ENCODE results near the gene TSR1.

TSR1 gene

GRCh38 chr17:2368359-2368758 is 32.1 kb upstream of the TSR1 start:
- no peak for DNase-seq

DNA sequence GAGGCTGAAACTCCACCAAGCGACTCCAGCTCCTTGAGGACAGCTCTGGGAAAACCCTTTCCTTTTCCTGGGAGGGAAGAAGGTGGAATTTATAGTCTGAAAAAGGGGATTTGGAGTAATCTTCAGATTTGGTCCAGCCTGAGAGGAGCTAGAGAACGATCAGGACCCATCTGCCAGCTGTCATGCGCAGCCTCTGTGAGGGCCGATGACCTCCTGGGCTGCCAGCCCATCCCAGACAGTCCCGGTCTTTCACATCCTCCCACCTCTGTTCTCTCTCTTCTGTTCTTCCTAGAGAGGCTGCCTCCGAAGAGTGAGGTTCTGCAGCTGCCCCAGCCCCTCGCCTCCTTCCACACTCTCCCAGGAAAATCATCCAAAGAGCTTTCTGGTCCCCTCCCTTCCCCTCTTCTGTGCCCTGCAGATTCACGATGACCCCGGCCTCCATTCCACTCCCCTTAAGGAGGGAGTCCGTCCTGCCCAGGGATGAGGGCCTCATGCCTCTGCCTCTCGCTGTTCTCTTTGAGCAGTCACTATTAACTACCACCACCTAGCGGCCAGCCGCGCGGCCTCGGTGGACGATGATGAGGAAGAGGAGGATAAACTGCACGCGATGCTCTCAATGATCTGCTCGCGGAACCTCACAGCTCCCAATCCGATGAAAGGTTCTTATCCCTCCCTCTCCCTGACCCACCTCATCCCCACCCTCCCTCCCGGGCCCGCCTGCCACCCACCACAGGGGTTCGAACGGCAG is 30.7 kb upstream of the TSR1 start:
- DNase-seq, result no peak

DNA sequence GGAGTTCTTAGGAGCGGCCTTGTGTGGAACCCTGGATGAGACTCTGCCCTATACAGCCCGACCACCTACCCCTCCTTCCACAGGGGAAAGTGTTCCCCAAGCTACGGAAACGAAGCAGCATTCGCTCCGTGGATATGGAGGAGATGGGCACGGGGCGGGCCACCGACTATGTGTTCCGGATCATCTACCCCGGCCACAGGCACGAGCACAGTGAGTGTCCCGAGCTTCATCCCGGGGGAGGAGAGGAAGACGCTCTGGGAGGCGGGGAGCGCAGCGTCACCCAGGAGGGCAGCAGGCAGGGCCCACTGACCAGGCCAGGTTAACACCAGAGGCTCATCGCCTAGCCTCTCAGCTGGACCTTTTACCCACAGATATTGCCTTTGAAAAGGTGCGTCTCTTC is 28.9 kb upstream of the TSR1 start:
- DNase-seq, result no peak

DNA sequence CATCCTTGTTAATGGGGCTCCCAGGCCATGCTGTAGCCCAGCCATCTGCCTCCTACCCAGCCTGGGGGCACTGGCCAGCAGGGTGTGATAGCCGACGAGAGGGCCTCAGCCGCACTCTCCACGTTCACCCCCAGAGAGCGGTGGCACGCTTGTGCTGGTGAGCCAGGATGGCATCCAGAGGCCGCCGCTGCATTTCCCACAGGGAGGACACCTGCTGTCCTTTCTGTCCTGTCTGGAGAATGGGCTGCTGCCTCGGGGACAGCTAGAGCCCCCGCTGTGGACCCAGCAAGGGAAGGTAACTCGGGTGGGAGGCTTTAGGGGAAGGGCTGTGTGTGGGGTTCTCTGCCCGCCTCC is 28.5 kb upstream of the TSR1 start:
- no peak for DNase-seq

GRCh38 chr17:2363851-2364762 is 27.9 kb upstream of the TSR1 start:
- no peak for DNase-seq

GRCh38 chr17:2363318-2363717 is 27.1 kb upstream of the TSR1 start:
- DNase-seq, result no peak

- no peak for DNase-seq
Observed at GRCh38 chr17:2362881-2363280, 26.6 kb upstream of the TSR1 start.

GRCh38 chr17:2362416-2362815 is 26.2 kb upstream of the TSR1 start:
- DNase-seq, result no peak

DNA sequence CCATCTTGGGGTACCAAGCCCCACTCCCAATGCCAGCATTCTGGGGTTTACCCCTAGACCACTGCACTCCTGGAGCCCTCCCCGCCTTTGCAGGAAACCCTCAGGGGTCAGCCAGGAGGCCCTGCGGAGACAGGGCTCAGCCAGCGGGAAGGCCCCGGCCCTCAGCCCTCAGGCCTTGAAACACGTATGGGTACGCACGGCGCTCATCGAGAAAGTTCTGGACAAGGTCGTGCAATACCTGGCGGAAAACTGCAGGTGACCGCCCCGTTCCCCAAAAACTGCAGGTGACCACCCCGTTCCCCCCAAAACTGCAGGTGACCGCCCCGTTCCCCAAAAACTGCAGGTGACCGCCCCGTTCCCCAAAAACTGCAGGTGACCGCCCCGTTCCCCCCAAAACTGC is 25.8 kb upstream of the TSR1 start:
- DNase-seq, result no peak

DNA sequence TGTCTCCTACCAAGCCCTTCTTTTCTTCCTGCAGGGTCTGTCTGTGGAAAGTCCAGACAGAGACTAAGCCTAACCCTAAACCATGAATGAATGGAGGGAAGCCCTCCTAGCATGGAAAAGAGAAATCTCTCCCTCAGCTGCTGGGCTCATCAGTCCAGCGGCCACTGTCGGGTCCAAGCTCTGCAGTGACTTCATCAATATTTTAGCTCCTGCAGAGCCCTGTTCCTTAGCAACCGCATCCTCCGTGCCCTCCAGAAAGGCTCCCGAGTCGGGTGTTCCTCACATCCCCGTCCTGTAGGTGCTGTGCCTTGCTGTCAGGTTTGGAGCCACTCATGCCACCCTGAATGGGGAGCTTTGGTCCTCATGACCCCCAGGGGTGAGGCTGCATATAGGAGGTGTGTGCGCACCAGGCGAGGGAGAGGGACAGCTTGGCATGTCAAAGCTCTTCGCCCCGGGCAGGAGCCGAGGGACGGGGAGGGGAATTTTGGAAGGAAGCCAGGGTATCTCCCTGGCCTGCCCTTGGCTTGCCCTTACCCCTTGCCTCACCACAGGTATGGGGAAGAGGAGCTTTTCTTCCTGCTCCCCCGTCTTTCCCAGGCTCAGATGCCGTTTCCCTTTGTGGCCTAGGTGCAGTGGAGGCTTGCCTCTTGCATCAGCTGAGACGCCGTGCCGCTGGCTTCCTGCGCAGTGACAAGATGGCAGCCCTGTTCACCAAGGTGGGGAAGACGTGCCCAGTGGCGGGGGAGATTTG is 24.9 kb upstream of the TSR1 start:
- DNase-seq, result no peak

GRCh38 chr17:2357931-2358434 is 21.7 kb upstream of the TSR1 start:
- no peak for DNase-seq

DNA sequence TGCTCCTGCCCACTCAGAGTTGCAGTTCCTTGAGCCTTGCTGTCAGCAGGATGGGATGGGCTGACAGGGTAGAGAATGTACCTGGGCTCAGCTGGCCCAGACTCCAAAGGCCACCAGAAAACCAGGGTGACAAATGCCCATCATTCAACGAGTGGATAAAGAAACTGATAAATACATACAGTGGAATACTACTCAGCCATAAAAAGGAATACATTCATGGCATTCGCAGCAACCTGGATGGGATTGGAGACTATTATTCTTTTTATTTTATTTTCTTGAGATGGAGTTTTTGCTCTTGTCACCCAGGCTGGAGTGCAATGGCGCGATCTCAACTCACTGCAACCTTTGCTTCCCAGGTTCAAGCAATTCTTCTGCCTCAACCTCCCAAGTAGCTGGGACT is 21.0 kb upstream of the TSR1 start:
- DNase-seq, result no peak

- no peak for DNase-seq
Observed at GRCh38 chr17:2354311-2354710, 18.1 kb upstream of the TSR1 start.

DNA sequence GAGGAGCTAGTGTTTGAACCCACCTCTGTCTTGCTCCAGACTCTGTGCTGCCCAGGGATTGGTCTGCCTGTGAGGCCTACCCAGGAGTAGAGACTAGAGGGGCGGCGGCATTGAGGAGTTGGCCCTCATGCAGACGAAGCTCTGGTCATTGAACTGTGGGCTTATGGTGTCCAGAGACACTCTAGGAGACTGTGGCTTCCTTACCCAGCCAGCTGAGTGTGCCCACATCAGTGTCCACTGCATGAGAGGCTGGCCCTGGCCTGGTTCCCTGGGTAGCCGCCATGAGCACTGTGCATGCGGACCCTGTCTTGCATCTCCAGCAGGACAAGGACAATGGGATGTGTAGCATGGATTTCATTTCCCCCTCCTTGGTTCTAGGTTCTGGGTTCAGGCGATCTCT is 15.0 kb upstream of the TSR1 start:
- DNase-seq, result no peak

- DNase-seq, result peak; percentile 26
Observed at GRCh38 chr17:2347805-2348685, 11.8 kb upstream of the TSR1 start.

DNA sequence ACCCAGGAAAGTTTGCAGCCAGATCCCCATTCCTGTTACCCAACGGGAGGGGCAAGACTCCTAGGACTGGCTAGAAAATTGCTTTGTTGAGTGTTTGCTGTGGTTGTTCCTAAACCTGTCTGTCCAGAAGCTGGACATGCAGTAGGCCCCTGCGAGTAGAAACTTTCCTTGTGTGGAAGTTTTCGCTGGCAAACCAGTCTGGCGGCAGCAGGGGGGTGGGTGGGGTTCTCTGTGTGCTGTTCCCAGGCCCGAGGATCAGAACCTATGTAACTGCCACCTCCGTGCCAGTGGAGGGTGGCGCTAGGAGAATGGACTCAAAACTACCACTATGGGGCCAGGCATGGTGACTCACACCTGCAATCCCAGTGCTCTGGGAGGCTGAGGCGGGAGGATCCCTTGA is 10.2 kb upstream of the TSR1 start:
- no peak for DNase-seq

DNA sequence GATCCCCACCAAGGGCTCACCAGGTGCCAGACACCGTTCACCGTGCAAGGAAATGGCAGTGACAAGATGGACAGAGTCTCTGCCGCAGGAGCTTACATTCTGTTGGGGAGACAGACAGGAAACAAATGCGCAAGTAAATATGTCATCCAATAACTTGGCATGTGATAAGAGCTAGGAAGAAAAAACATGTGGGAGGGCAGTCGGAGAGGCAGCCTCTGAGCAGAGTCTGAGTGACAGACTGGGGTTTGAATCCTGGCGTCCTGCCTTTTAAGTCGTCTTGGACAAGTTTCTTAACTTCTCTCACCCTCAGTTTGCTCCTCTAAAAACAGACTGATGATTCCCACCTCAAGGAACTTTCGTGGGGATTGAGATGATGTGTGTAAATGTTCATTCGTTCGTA is 8.3 kb upstream of the TSR1 start:
- no peak for DNase-seq

GRCh38 chr17:2343421-2343820 is 7.2 kb upstream of the TSR1 start:
- DNase-seq, result no peak

DNA sequence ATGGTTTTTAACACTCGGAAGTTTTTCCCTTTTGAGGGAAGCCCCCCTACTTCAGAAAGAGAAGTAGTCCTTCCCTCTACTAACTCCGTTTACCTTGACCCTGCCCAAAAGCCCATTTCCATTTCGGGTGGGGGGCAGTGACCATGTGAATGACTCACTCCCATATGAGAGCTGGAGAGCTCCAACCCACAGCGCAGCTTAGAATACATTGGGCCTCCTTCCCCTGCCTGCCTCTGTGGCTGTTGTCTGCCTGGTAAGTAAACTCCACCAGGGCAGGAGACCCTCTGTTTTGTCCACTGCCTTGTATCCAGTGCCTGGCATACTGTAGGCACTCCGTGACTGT is 2.0 kb upstream of the TSR1 start:
- DNase-seq, result no peak

DNA sequence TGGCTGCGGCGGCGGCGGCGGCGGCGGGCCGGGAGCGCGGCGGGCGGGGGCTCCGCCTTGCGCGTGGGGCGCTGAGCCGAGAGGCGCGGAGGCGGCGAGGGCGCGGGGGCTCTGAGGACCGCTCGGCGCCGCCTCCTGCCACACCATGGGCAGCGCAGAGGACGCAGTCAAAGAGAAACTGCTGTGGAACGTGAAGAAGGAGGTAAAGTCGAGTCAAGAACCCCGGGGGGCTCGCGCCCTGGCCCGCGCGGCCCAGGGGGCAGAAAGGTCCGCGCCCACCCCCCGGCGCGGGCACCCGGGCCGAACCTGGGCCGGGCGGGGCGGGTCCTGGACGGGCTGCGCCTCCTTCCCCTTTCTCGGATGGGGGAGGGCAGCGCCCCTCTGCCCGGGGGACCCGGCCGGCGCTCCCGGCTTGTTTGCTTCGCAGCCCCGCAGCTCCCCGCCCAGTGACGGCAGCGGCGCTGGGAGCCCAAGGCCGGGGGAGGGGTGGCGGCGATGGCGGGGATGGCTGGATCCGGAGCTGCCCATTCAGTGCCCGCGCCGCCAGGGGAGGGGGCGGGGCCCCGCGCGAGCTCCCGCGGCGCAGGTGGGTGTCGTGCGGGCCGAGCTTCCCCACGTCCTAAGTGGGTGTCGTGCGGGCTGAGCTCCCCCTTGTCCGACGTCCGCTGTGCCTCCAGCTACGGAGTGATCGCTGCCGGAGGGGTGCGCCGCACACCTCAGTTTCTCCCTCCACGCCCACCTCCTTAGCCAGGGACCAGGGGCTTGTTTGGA is 1.5 kb upstream of the TSR1 start:
- DNase-seq, result peak; percentile 20

DNA sequence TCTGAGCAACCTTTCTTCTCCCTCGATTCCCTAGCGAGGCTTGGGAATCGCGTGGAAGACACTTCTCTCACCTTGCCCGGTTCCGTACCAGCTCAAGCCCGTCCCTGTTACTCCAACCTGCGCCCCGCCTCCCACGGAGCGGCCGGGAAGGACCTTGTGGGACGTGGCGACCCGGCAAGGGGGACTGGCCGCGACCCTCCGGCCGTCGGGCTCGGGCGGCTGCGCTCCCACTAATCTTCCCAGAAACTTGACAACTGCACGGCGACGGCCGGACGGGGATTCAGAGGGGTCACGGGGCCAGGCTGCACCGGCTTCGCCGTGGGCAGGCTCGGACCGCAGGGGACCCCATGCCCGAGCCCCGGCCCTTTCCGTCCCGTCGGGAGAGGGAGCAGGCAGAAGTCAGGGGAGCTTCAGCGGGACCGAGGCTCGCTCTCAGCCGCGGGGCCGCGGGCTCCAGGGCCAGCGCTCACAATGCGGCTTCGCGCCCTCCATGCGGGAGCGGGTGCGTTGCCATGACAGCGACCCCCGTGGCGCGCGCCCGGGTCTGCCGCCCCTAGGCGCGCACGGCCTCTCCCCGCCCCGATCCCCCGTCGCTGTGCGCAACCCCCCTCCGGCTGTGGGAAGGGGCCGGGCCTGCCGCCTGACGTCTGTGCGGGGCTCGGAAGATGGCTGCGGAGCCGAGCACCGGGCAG is 741 bp upstream of the TSR1 start, which contains the start of gene SGSM2:
SGSM2 (plus strand) TSS at position 650 of the 692 bp plus-strand sequence. CDS start 188 bp downstream, outside the sequence.
- no peak for DNase-seq

All from GOT3 (cell line).